ENCODE results near the gene ADAM12. TPM values are rescaled to one million over a fixed set of nuclear protein-coding genes. Genes with fewer than 3 reads are reported as not detected.

Gene ADAM12
- total RNA-seq, 2 donors from 2014 or later = 0.46 TPM; not detected in 1

DNA sequence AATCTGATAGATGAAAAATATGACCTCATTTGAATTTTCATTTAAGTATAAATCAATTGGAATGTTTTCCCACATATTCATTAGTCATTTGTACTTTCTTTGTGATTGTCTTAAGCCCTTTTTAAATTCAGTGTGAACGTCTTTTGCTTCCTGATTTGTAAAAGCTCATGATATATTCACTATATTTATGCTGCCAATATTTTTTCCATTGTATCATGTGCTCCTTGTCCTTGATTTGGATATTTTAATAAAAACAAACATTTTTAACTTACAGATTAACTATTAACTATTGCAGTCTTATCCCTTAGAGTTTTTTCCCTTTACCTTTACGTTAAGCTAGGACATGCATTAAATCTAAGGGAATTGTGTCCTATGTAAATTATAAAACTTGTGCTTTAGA, 157.7 kb downstream of the ADAM12 start:
- Histone ChIP-seq H3K9me3 (ENCODE audit: control insufficient read depth, low read length) (no peaks in the 10 kb centered on the region), H3K4me3 (ENCODE audit: low read length) (no peak overlapping the region), H3K36me3 (ENCODE audit: control insufficient read depth, insufficient read depth, low read length) (no peaks in the 10 kb centered on the region), H3K27ac (ENCODE audit: low read depth, low read length) (no peak overlapping the region), H3K9ac (ENCODE audit: extremely low read depth, low read length, poor library complexity, severe bottlenecking) (no peak overlapping the region), H3K27me3 (ENCODE audit: control insufficient read depth, insufficient read depth, low read length, poor library complexity, severe bottlenecking) (no peaks in the 10 kb centered on the region), H3K4me1 (ENCODE audit: control insufficient read depth, insufficient read depth, low read length) (no peaks in the 10 kb centered on the region)
- no peak for DNase-seq
- 71% methylated on average over 1 of the region's 2 CpGs; no CpG with 5 or more reads in 1 of the 2 experiments for WGBS, 2 experiments (ENCODE audit: insufficient coverage in 1 of 2, insufficient read length in 1 of 2)
- H3K27ac Mint-ChIP-seq = no peak overlapping the region
- TF ChIP-seq CTCF (conservative IDR thresholded peaks at IDR 0.05) = no peak
- no peak overlapping the region for H3K4me3 Mint-ChIP-seq
- H3K9me3 Mint-ChIP-seq = no peaks in the 10 kb centered on the region
- H3K4me1 Mint-ChIP-seq = peaks cover 13% of the 10 kb centered on the region
- H3K36me3 Mint-ChIP-seq (ENCODE audit: low read depth) = no peaks in the 10 kb centered on the region
- H3K27me3 Mint-ChIP-seq (ENCODE audit: insufficient read depth) = no peaks in the 10 kb centered on the region

- no peak for TF ChIP-seq CTCF (conservative IDR thresholded peaks at IDR 0.05)
- H3K9me3 ChIP-seq (ENCODE audit: control insufficient read depth, low read length) = no peaks in the 10 kb centered on the region
- no peaks in the 10 kb centered on the region for H3K36me3 Mint-ChIP-seq (ENCODE audit: low read depth)
- no peak overlapping the region for H3K4me3 ChIP-seq (ENCODE audit: low read length)
- H3K27me3 ChIP-seq (ENCODE audit: control insufficient read depth, insufficient read depth, low read length, poor library complexity, severe bottlenecking) = no peaks in the 10 kb centered on the region
- no peak overlapping the region for H3K27ac ChIP-seq (ENCODE audit: low read depth, low read length)
- peaks cover 2% of the 10 kb centered on the region for H3K27me3 Mint-ChIP-seq (ENCODE audit: insufficient read depth)
- H3K9ac ChIP-seq (ENCODE audit: extremely low read depth, low read length, poor library complexity, severe bottlenecking) = no peak overlapping the region
- H3K4me3 Mint-ChIP-seq = no peak overlapping the region
- no peaks in the 10 kb centered on the region for H3K9me3 Mint-ChIP-seq
- no peak overlapping the region for H3K27ac Mint-ChIP-seq
- DNase-seq = no peak
- no peaks in the 10 kb centered on the region for H3K4me1 ChIP-seq (ENCODE audit: control insufficient read depth, insufficient read depth, low read length)
- 87 to 89% methylated on average over 8 of the region's 8 CpGs for WGBS, 2 experiments (ENCODE audit: insufficient coverage in 1 of 2, insufficient read length in 1 of 2)
- H3K36me3 ChIP-seq (ENCODE audit: control insufficient read depth, insufficient read depth, low read length) = no peaks in the 10 kb centered on the region
- peaks cover 13% of the 10 kb centered on the region for H3K4me1 Mint-ChIP-seq
Measured at GRCh38 chr10:126229686-126230085, 158.6 kb downstream of the ADAM12 start.

GRCh38 chr10:126227762-126228134, 160.5 kb downstream of the ADAM12 start:
- H3K27ac ChIP-seq (ENCODE audit: low read depth, low read length) = no peak overlapping the region
- no peaks in the 10 kb centered on the region for H3K9me3 ChIP-seq (ENCODE audit: control insufficient read depth, low read length)
- Mint-ChIP-seq H3K27me3 (ENCODE audit: insufficient read depth) (peaks cover 2% of the 10 kb centered on the region), H3K4me3 (no peak overlapping the region), H3K27ac (no peak overlapping the region), H3K9me3 (no peaks in the 10 kb centered on the region), H3K4me1 (peaks cover 3% of the 10 kb centered on the region), H3K36me3 (ENCODE audit: low read depth) (no peaks in the 10 kb centered on the region)
- no peak for DNase-seq
- H3K4me1 ChIP-seq (ENCODE audit: control insufficient read depth, insufficient read depth, low read length) = no peaks in the 10 kb centered on the region
- no peak overlapping the region for H3K4me3 ChIP-seq (ENCODE audit: low read length)
- no peaks in the 10 kb centered on the region for H3K36me3 ChIP-seq (ENCODE audit: control insufficient read depth, insufficient read depth, low read length)
- 60 to 94% methylated on average over 2 of the region's 2 CpGs for WGBS, 2 experiments (ENCODE audit: insufficient coverage in 1 of 2, insufficient read length in 1 of 2)
- no peaks in the 10 kb centered on the region for H3K27me3 ChIP-seq (ENCODE audit: control insufficient read depth, insufficient read depth, low read length, poor library complexity, severe bottlenecking)
- TF ChIP-seq CTCF (conservative IDR thresholded peaks at IDR 0.05) = no peak
- no peak overlapping the region for H3K9ac ChIP-seq (ENCODE audit: extremely low read depth, low read length, poor library complexity, severe bottlenecking)

All from endodermal cell (in vitro differentiated cells).